ENCODE measurements around the gene CCDC117. TPM values are rescaled to one million over a fixed set of nuclear protein-coding genes. Genes with fewer than 3 reads are reported as not detected.

Gene CCDC117
- polyA plus RNA-seq, 4 donors = 7.8 to 33.4 (median 9.4) TPM

- Histone ChIP-seq H3K36me3 (ENCODE audit: control insufficient read depth in 3 of 3, insufficient read depth in 2 of 3, low read depth in 1 of 3, low read length in 3 of 3) (peaks cover 0 to 4% (median 0%) of the 10 kb centered on the region in 3 donors), H3K9me3 (ENCODE audit: control insufficient read depth in 2 of 2, insufficient read depth in 1 of 2, low read depth in 1 of 2, low read length in 1 of 2) (no peaks in the 10 kb centered on the region), H3K27me3 (ENCODE audit: control insufficient read depth in 3 of 3, insufficient read depth in 3 of 3, low read length in 3 of 3) (no peaks in the 10 kb centered on the region), H3K4me3 (ENCODE audit: low read depth in 1 of 3, low read length in 3 of 3) (no peak overlapping the region), H3K27ac (ENCODE audit: low read depth in 1 of 3, low read length in 2 of 3) (no peak overlapping the region), H3K4me1 (ENCODE audit: control insufficient read depth in 3 of 3, insufficient read depth in 2 of 3, low read depth in 1 of 3, low read length in 2 of 3) (peaks cover 0 to 10% (median 0%) of the 10 kb centered on the region in 3 donors)
- DNase-seq (no peak), FAIRE-seq (no peak)
- 78 to 93% (median 87%) methylated on average over 3 of the region's 3 CpGs for WGBS, 3 donors
Observed at GRCh38 chr22:28833276-28833923, 60.9 kb downstream of the CCDC117 start.

- WGBS, 3 donors = 50 to 79% (median 70%) methylated on average over 11 of the region's 11 CpGs
- Histone ChIP-seq H3K4me3 (ENCODE audit: low read depth in 1 of 3, low read length in 3 of 3) (no peak overlapping the region), H3K27ac (ENCODE audit: low read depth in 1 of 3, low read length in 2 of 3) (no peak overlapping the region), H3K4me1 (ENCODE audit: control insufficient read depth in 3 of 3, insufficient read depth in 2 of 3, low read depth in 1 of 3, low read length in 2 of 3) (no peaks in the 10 kb centered on the region), H3K9me3 (ENCODE audit: control insufficient read depth in 2 of 2, insufficient read depth in 1 of 2, low read depth in 1 of 2, low read length in 1 of 2) (no peaks in the 10 kb centered on the region), H3K27me3 (ENCODE audit: control insufficient read depth in 3 of 3, insufficient read depth in 3 of 3, low read length in 3 of 3) (no peaks in the 10 kb centered on the region), H3K36me3 (ENCODE audit: control insufficient read depth in 3 of 3, insufficient read depth in 2 of 3, low read depth in 1 of 3, low read length in 3 of 3) (peaks cover 0 to 7% (median 0%) of the 10 kb centered on the region in 3 donors)
- FAIRE-seq (no peak), DNase-seq (no peak)
Observed at GRCh38 chr22:28835630-28836189, 63.2 kb downstream of the CCDC117 start.

GRCh38 chr22:28837640-28838039, 65.1 kb downstream of the CCDC117 start:
- H3K9me3 ChIP-seq (ENCODE audit: control insufficient read depth in 2 of 2, insufficient read depth in 1 of 2, low read depth in 1 of 2, low read length in 1 of 2) = no peaks in the 10 kb centered on the region
- H3K4me3 ChIP-seq (ENCODE audit: low read depth in 1 of 3, low read length in 3 of 3) = no peak overlapping the region
- H3K27ac ChIP-seq (ENCODE audit: low read depth in 1 of 3, low read length in 2 of 3) = no peak overlapping the region
- peaks cover 0 to 7% (median 0%) of the 10 kb centered on the region in 3 donors for H3K36me3 ChIP-seq (ENCODE audit: control insufficient read depth in 3 of 3, insufficient read depth in 2 of 3, low read depth in 1 of 3, low read length in 3 of 3)
- FAIRE-seq (no peak), DNase-seq (no peak)
- WGBS, 3 donors = 89 to 94% (median 92%) methylated on average over 6 of the region's 6 CpGs
- H3K27me3 ChIP-seq (ENCODE audit: control insufficient read depth in 3 of 3, insufficient read depth in 3 of 3, low read length in 3 of 3) = no peaks in the 10 kb centered on the region
- no peaks in the 10 kb centered on the region for H3K4me1 ChIP-seq (ENCODE audit: control insufficient read depth in 3 of 3, insufficient read depth in 2 of 3, low read depth in 1 of 3, low read length in 2 of 3)

Other genes starting within 250 kb of the CCDC117 start
- 10 to 100 TPM in 1 of 4 donors, 1 to 10 TPM in 2, under 1 TPM in 1; 0.45 to 24.0 (median 3.7) TPM for gene TTC28, start 92.9 kb upstream of the CCDC117 start, polyA plus RNA-seq
- gene CHEK2, start 30.9 kb upstream of the CCDC117 start, polyA plus RNA-seq = 10 to 100 TPM in 2 of 4 donors, 1 to 10 TPM in 2; 6.5 to 25.4 (median 15.0) TPM
- gene HSCB, start 30.7 kb upstream of the CCDC117 start, polyA plus RNA-seq = 10 to 100 TPM; 19.2 to 24.5 (median 20.3) TPM
- 100 to 1,000 TPM in 3 of 4 donors, 10 to 100 TPM in 1; 60.2 to 263 (median 173) TPM for gene XBP1, start 27.9 kb downstream of the CCDC117 start, polyA plus RNA-seq
- gene ZNRF3, start 110.9 kb downstream of the CCDC117 start, polyA plus RNA-seq = 1 to 10 TPM in 2 of 4 donors, under 1 TPM in 2; 0.22 to 9.1 (median 4.2) TPM

All from small intestine (tissue), 7 donors.